Measurements from ENCODE around the gene POP4.
A peak's percentile ranks its signal among the peaks of the same experiment; 100 is the strongest.

Gene POP4

GRCh38 chr19:29641597-29641996, 35.5 kb downstream of the POP4 start:
- no peaks in the 10 kb centered on the region for H3K27me3 ChIP-seq (replicated peaks in 2 of 5; ENCODE audit: control insufficient read depth in 4 of 5, insufficient read depth in 5 of 5, low read length in 4 of 5)
- no peak overlapping the region for H3K27ac ChIP-seq (ENCODE audit: insufficient read depth in 1 of 2, low read depth in 1 of 2, low read length in 2 of 2, poor library complexity in 1 of 2, severe bottlenecking in 2 of 2)
- no peak for DNase-seq
- peaks cover 6 to 17% (median 16%) of the 10 kb centered on the region in 4 experiments for H3K4me1 ChIP-seq (ENCODE audit: control extremely low read depth in 1 of 4, control insufficient read depth in 4 of 4, insufficient read depth in 4 of 4, low read length in 3 of 4)
- H3K9me3 ChIP-seq (ENCODE audit: control extremely low read depth in 1 of 5, control insufficient read depth in 4 of 5, insufficient read depth in 2 of 5, low read depth in 1 of 5, low read length in 4 of 5): no peaks in the 10 kb centered on the region
- H3K4me3 ChIP-seq (ENCODE audit: control insufficient read depth in 1 of 7, extremely low read depth in 1 of 7, insufficient read depth in 4 of 7, low read depth in 2 of 7, low read length in 6 of 7): no peak overlapping the region
- 100% methylated on average over 1 of the region's 2 CpGs for WGBS (ENCODE audit: insufficient coverage)
- POLR2A ChIA-PET: no interaction called here
- CTCF ChIA-PET: interaction anchor here (1.0 to 1.2 kb wide), 3 partner anchors 30 to 75 kb away, joined by 3 to 4 read pairs (median 3); no protein-coding TSS in a partner anchor
- H3K36me3 ChIP-seq (ENCODE audit: control insufficient read depth in 4 of 4, insufficient read depth in 4 of 4, low read length in 3 of 4): no peaks in the 10 kb centered on the region

- Histone ChIP-seq H3K36me3 (ENCODE audit: control insufficient read depth in 4 of 4, insufficient read depth in 4 of 4, low read length in 3 of 4) (no peaks in the 10 kb centered on the region), H3K27ac (ENCODE audit: insufficient read depth in 1 of 2, low read depth in 1 of 2, low read length in 2 of 2, poor library complexity in 1 of 2, severe bottlenecking in 2 of 2) (no peak overlapping the region), H3K4me1 (ENCODE audit: control extremely low read depth in 1 of 4, control insufficient read depth in 4 of 4, insufficient read depth in 4 of 4, low read length in 3 of 4) (peaks cover 6 to 20% (median 17%) of the 10 kb centered on the region in 4 experiments), H3K27me3 (replicated peaks in 2 of 5; ENCODE audit: control insufficient read depth in 4 of 5, insufficient read depth in 5 of 5, low read length in 4 of 5) (no peaks in the 10 kb centered on the region), H3K4me3 (ENCODE audit: control insufficient read depth in 1 of 7, extremely low read depth in 1 of 7, insufficient read depth in 4 of 7, low read depth in 2 of 7, low read length in 6 of 7) (no peak overlapping the region), H3K9me3 (ENCODE audit: control extremely low read depth in 1 of 5, control insufficient read depth in 4 of 5, insufficient read depth in 2 of 5, low read depth in 1 of 5, low read length in 4 of 5) (no peaks in the 10 kb centered on the region)
- 100% methylated on average over 7 of the region's 7 CpGs for WGBS (ENCODE audit: insufficient coverage)
- POLR2A ChIA-PET: no interaction called here
- CTCF ChIA-PET: interaction anchor here (1.6 to 2.1 kb wide), 2 partner anchors 15 to 24 kb away, joined by 4 to 11 read pairs; no protein-coding TSS in a partner anchor
- DNase-seq: no peak
Measured at GRCh38 chr19:29643361-29643935, 37.4 kb downstream of the POP4 start.

GRCh38 chr19:29644210-29644609, 38.1 kb downstream of the POP4 start:
- POLR2A ChIA-PET: no interaction called here

GRCh38 chr19:29645491-29645867, 39.4 kb downstream of the POP4 start:
- no peaks in the 10 kb centered on the region for H3K27me3 ChIP-seq (replicated peaks in 2 of 5; ENCODE audit: control insufficient read depth in 4 of 5, insufficient read depth in 5 of 5, low read length in 4 of 5)
- no peaks in the 10 kb centered on the region for H3K36me3 ChIP-seq (ENCODE audit: control insufficient read depth in 4 of 4, insufficient read depth in 4 of 4, low read length in 3 of 4)
- H3K27ac ChIP-seq (ENCODE audit: insufficient read depth in 1 of 2, low read depth in 1 of 2, low read length in 2 of 2, poor library complexity in 1 of 2, severe bottlenecking in 2 of 2): no peak overlapping the region
- H3K4me1 ChIP-seq (ENCODE audit: control extremely low read depth in 1 of 4, control insufficient read depth in 4 of 4, insufficient read depth in 4 of 4, low read length in 3 of 4): peaks cover 6 to 22% (median 18%) of the 10 kb centered on the region in 4 experiments
- 48% methylated on average over 4 of the region's 5 CpGs for WGBS (ENCODE audit: insufficient coverage)
- ChIA-PET CTCF (interaction anchor here (0.8 to 1.9 kb wide), 3 partner anchors 23 to 66 kb away, joined by 3 to 8 read pairs (median 3); no protein-coding TSS in a partner anchor), POLR2A (no interaction called here)
- H3K9me3 ChIP-seq (ENCODE audit: control extremely low read depth in 1 of 5, control insufficient read depth in 4 of 5, insufficient read depth in 2 of 5, low read depth in 1 of 5, low read length in 4 of 5): no peaks in the 10 kb centered on the region
- H3K4me3 ChIP-seq (ENCODE audit: control insufficient read depth in 1 of 7, extremely low read depth in 1 of 7, insufficient read depth in 4 of 7, low read depth in 2 of 7, low read length in 6 of 7): no peak overlapping the region
- peak in 2 of 3 donors; percentile 9 to 31 for DNase-seq

More at GRCh38 chr19:29644210-29644609, 38.1 kb downstream of the POP4 start:
- Histone ChIP-seq H3K27ac (ENCODE audit: insufficient read depth in 1 of 2, low read depth in 1 of 2, low read length in 2 of 2, poor library complexity in 1 of 2, severe bottlenecking in 2 of 2) (no peak overlapping the region), H3K4me1 (ENCODE audit: control extremely low read depth in 1 of 4, control insufficient read depth in 4 of 4, insufficient read depth in 4 of 4, low read length in 3 of 4) (peaks cover 6 to 22% (median 18%) of the 10 kb centered on the region in 4 experiments), H3K27me3 (replicated peaks in 2 of 5; ENCODE audit: control insufficient read depth in 4 of 5, insufficient read depth in 5 of 5, low read length in 4 of 5) (no peaks in the 10 kb centered on the region), H3K36me3 (ENCODE audit: control insufficient read depth in 4 of 4, insufficient read depth in 4 of 4, low read length in 3 of 4) (no peaks in the 10 kb centered on the region), H3K9me3 (ENCODE audit: control extremely low read depth in 1 of 5, control insufficient read depth in 4 of 5, insufficient read depth in 2 of 5, low read depth in 1 of 5, low read length in 4 of 5) (no peaks in the 10 kb centered on the region), H3K4me3 (ENCODE audit: control insufficient read depth in 1 of 7, extremely low read depth in 1 of 7, insufficient read depth in 4 of 7, low read depth in 2 of 7, low read length in 6 of 7) (no peak overlapping the region)
- 96% methylated on average over 5 of the region's 6 CpGs for WGBS (ENCODE audit: insufficient coverage)
- CTCF ChIA-PET: interaction anchor here (1.6 kb wide), 1 partner anchor 15 kb away, joined by 4 read pairs; no protein-coding TSS in a partner anchor
- DNase-seq: no peak

- Histone ChIP-seq H3K27me3 (replicated peaks in 2 of 5; ENCODE audit: control insufficient read depth in 4 of 5, insufficient read depth in 5 of 5, low read length in 4 of 5) (no peaks in the 10 kb centered on the region), H3K27ac (ENCODE audit: insufficient read depth in 1 of 2, low read depth in 1 of 2, low read length in 2 of 2, poor library complexity in 1 of 2, severe bottlenecking in 2 of 2) (no peak overlapping the region), H3K9me3 (ENCODE audit: control extremely low read depth in 1 of 5, control insufficient read depth in 4 of 5, insufficient read depth in 2 of 5, low read depth in 1 of 5, low read length in 4 of 5) (no peaks in the 10 kb centered on the region), H3K4me1 (ENCODE audit: control extremely low read depth in 1 of 4, control insufficient read depth in 4 of 4, insufficient read depth in 4 of 4, low read length in 3 of 4) (peaks cover 6 to 22% (median 18%) of the 10 kb centered on the region in 4 experiments), H3K36me3 (ENCODE audit: control insufficient read depth in 4 of 4, insufficient read depth in 4 of 4, low read length in 3 of 4) (no peaks in the 10 kb centered on the region), H3K4me3 (ENCODE audit: control insufficient read depth in 1 of 7, extremely low read depth in 1 of 7, insufficient read depth in 4 of 7, low read depth in 2 of 7, low read length in 6 of 7) (peak overlapping the region in 3 of 7 experiments; percentile 42 to 50 (median 42))
- CTCF ChIA-PET: interaction anchor here (0.7 to 1.9 kb wide), 4 partner anchors 23 to 197 kb away, joined by 3 to 8 read pairs (median 3); no protein-coding TSS in a partner anchor
- 0% methylated on average over 8 of the region's 8 CpGs for WGBS (ENCODE audit: insufficient coverage)
- POLR2A ChIA-PET: interaction anchor here (0.7 kb wide), 1 partner anchor 24 kb away, joined by 7 read pairs; no protein-coding TSS in a partner anchor
- peak; percentile 68 to 83 (median 76) for DNase-seq
Measured at GRCh38 chr19:29645911-29646310, 39.8 kb downstream of the POP4 start.

GRCh38 chr19:29650772-29651387, 44.8 kb downstream of the POP4 start:
- WGBS (ENCODE audit: insufficient coverage): 100% methylated on average over 2 of the region's 7 CpGs
- H3K9me3 ChIP-seq (ENCODE audit: control extremely low read depth in 1 of 5, control insufficient read depth in 4 of 5, insufficient read depth in 2 of 5, low read depth in 1 of 5, low read length in 4 of 5): no peaks in the 10 kb centered on the region
- H3K36me3 ChIP-seq (ENCODE audit: control insufficient read depth in 4 of 4, insufficient read depth in 4 of 4, low read length in 3 of 4): no peaks in the 10 kb centered on the region
- ChIA-PET POLR2A (no interaction called here), CTCF (interaction anchor here (0.6 kb wide), 1 partner anchor 30 kb away, joined by 3 read pairs; no protein-coding TSS in a partner anchor)
- H3K27ac ChIP-seq (ENCODE audit: insufficient read depth in 1 of 2, low read depth in 1 of 2, low read length in 2 of 2, poor library complexity in 1 of 2, severe bottlenecking in 2 of 2): no peak overlapping the region
- no peak overlapping the region for H3K4me3 ChIP-seq (ENCODE audit: control insufficient read depth in 1 of 7, extremely low read depth in 1 of 7, insufficient read depth in 4 of 7, low read depth in 2 of 7, low read length in 6 of 7)
- no peaks in the 10 kb centered on the region for H3K27me3 ChIP-seq (replicated peaks in 2 of 5; ENCODE audit: control insufficient read depth in 4 of 5, insufficient read depth in 5 of 5, low read length in 4 of 5)
- DNase-seq: no peak
- H3K4me1 ChIP-seq (ENCODE audit: control extremely low read depth in 1 of 4, control insufficient read depth in 4 of 4, insufficient read depth in 4 of 4, low read length in 3 of 4): peaks cover 2 to 12% (median 8%) of the 10 kb centered on the region in 4 experiments

All from common myeloid progenitor, CD34-positive (primary cell).